Heart right ventricle (tissue), 16 donors: ENCODE measurements around the gene ZCCHC24. TPM values are rescaled to one million over a fixed set of nuclear protein-coding genes. Genes with fewer than 3 reads are reported as not detected.
A peak's percentile ranks its signal among the peaks of the same experiment; 100 is the strongest.

ENCODE experiments used
- ATAC-seq, 8 donors: fragments of 200-7000 bp; cut with Tn5 transposase; one replicate each; pipeline ENCODE4 v1.9.1; 2020; ENCODE audit warnings: mild to moderate bottlenecking in 8 of 8, moderate library complexity in 8 of 8, moderate number of reproducible peaks in 1 of 8
- DNase-seq, 2 donors: peaks; one replicate each; pipeline ENCODE4 v3.0.0-alpha.2; 2020
- H3K27ac ChIP-seq, 10 donors: fragments of 200-600 bp; sonication (generic) in 2 of 10; one replicate each; pipeline versions ENCODE4 v1.5.0 to v1.8.0; 2020 to 2022; ENCODE audit warnings: mild to moderate bottlenecking in 3 of 10
- H3K27me3 ChIP-seq, 7 donors: fragments of 200-600 bp; one replicate each; pipeline ENCODE4 v1.8.0; 2021 to 2022; ENCODE audit warnings: mild to moderate bottlenecking in 2 of 7
- H3K36me3 ChIP-seq, 9 donors: fragments of 200-600 bp; sonication (generic) in 1 of 9; one replicate each; pipeline versions ENCODE4 v1.5.0 to v1.8.0; 2020 to 2022; ENCODE audit warnings: mild to moderate bottlenecking in 2 of 9
- H3K4me1 ChIP-seq, 9 donors: fragments of 200-600 bp; sonication (generic) in 1 of 9; one replicate each; pipeline versions ENCODE4 v1.5.0 to v1.8.0; 2020 to 2022; ENCODE audit warnings: mild to moderate bottlenecking in 4 of 9
- H3K4me3 ChIP-seq, 10 donors: fragments of 200-600 bp; sonication (generic) in 2 of 10; one replicate each; pipeline versions ENCODE4 v1.5.0 to v1.8.0; 2020 to 2022; ENCODE audit warnings: mild to moderate bottlenecking in 7 of 10, moderate library complexity in 2 of 10
- H3K9me3 ChIP-seq, 11 donors: fragments of 200-600 bp in 10 of 11; sonication (generic) in 2 of 11; one replicate each; pipeline versions ENCODE4 v1.5.0 to v1.8.0; 2013 to 2022; ENCODE audit warnings: mild to moderate bottlenecking in 2 of 11, control low read depth in 1 of 11, moderate library complexity in 1 of 11
- WGBS, 2 donors: extraction: QIAGEN DNeasy Blood & Tissue Kit; methylation state at CpG; one replicate each; pipeline ENCODE4 v1.1.7; 2013; ENCODE audit warnings: inconsistent platforms in 1 of 2; 5-methylcytosine and 5-hydroxymethylcytosine counted together
- intact Hi-C, 10 donors: fragments of 100-400 bp; cut with DNase I; formaldehyde crosslinking; loops; one replicate each; pipeline versions ENCODE4 v1.11.1 to v1.14.2; 2022
- polyA plus RNA-seq, 2 donors: library from polyadenylated mRNA; stranded (reverse); fragments of 200-250 nt; gene quantifications; one replicate each; pipeline ENCODE4 v1.2.3, GENCODE V29; 2013
- total RNA-seq, 10 donors: library from RNA; stranded (reverse); fragmentation: NEBNext Ultra II Directional in 3 of 10; extraction: Animal tissue kit (Norgen Biotek cat#: 25700) in 3 of 10; gene quantifications; one replicate each; pipeline versions ENCODE4 v1.2.1 to v1.2.4, GENCODE V29; 2021 to 2023
- TF ChIP-seq, protein P1 (sequence below), 9 donors: fragments of 200-600 bp; sonication (generic) in 2 of 9; IDR thresholded peaks; one replicate each; pipeline versions ENCODE4 v1.5.0 to v1.8.0; 2021 to 2022; ENCODE audit warnings: antibody characterized with exemption in 9 of 9, mild to moderate bottlenecking in 5 of 9, moderate library complexity in 1 of 9
- donor health status: Arrhythmogenic right ventricular cardiomyopathy.
- donor health status: ischemic (EF 13 %, LVEDD 7.1; RV severe dilation, severe dysfunction).
- donor health status: healthy with polysubstance abuse.
- donor health status: DM: no; HTN: yes; CAD: no.
- donor health status: DM: no; HTN: no; CAD: no.
- donor health status: ischemic (EF 25% LVEDD 6.9; RV normal size, moderate dysfunction).
- donor health status: ischemic (EF 25% LVEDD 5.7; RV mildly dilated, moderate dysfunction).
- donor health status: healthy.
- donor health status: DM: yes; HTN: yes; CAD: no.
- donor health status: Ischemic cardiomyopathy.
- donor health status: ischemic (EF 35%, LVEDD 5.7; RV mildly dilated, moderate dysfunction).
- donor health status: nonischemic (EF 11% LVEDD 7.7; RV severe dilation, severe dysfunction).
- donor health status: DM: yes; HTN: yes; CAD: no.
- donor health status: PGD.
- donor health status: ischemic (EF 29% LVEDD 5.4; RV normal size, mild dysfunction).
- donor health status: nonischemic (EF 23%, LVEDD 6.1; RV moderate dilation, normal function).

Gene ZCCHC24
- total and polyA plus RNA-seq, 12 donors: 19.3 to 59.0 (median 45.9) TPM

DNA sequence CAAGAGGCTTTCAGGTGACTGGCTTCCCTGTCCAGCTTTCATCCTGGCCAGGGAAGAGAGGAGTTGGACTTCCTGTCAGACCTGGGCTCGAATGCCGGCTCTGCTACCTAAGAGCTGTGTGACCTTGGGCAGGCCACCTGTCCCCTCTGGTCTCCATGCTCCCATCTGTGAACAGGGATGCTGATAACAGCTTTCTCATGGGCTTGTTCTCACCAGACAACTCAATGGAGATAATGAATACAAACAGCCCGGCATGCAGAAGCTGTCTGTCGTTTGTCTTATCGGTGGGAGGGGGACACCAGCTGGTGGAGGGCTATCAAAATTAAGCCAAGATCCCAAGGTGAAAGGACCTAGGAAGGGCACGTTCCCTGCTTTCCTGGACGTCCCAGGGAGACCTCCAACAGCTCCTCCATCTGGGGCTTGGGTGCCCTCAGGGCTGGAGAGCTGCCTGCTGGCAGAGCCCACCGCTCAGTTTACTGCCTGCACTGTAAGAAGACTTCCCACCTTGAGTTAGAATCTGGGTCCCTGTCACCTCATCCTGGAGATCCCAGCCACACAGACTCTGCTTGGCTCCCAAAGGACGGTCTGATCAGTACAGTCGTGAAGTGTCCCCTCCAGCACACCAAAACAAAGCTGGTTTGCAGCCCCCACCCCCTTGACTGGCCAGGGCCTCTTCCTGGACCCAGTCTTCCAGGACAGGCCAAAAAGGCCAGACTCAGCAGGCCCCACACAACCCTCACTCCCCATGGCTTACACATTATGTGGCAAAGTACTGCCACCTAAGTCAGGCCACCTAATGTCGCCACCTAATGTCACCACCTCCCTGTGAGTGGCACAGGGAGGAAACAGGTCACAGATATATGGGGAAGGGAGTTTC lies 57.2 kb downstream of the ZCCHC24 start:
- TF ChIP-seq, protein P1, sequence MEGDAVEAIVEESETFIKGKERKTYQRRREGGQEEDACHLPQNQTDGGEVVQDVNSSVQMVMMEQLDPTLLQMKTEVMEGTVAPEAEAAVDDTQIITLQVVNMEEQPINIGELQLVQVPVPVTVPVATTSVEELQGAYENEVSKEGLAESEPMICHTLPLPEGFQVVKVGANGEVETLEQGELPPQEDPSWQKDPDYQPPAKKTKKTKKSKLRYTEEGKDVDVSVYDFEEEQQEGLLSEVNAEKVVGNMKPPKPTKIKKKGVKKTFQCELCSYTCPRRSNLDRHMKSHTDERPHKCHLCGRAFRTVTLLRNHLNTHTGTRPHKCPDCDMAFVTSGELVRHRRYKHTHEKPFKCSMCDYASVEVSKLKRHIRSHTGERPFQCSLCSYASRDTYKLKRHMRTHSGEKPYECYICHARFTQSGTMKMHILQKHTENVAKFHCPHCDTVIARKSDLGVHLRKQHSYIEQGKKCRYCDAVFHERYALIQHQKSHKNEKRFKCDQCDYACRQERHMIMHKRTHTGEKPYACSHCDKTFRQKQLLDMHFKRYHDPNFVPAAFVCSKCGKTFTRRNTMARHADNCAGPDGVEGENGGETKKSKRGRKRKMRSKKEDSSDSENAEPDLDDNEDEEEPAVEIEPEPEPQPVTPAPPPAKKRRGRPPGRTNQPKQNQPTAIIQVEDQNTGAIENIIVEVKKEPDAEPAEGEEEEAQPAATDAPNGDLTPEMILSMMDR (IDR thresholded peaks at IDR 0.05): no peak
- no peaks in the 10 kb centered on the region for H3K27me3 ChIP-seq
- DNase-seq (peak in 1 of 2 donors; percentile 6), ATAC-seq (peak in 1 of 8 donors; percentile 1)
- intact Hi-C loops: loop anchor here in 1 of 10 donors (5.0 kb wide), 1 partner anchor 64 kb away; no protein-coding TSS in a partner anchor
- H3K4me1 ChIP-seq: peaks cover 7 to 53% (median 35%) of the 10 kb centered on the region in 9 donors
- no peaks in the 10 kb centered on the region for H3K9me3 ChIP-seq
- WGBS, 2 donors: 57 to 71% methylated on average over 11 of the region's 11 CpGs
- H3K27ac ChIP-seq: peak overlapping the region in 5 of 10 donors; percentile 12 to 50 (median 43)
- peaks cover 0 to 78% (median 19%) of the 10 kb centered on the region in 9 donors for H3K36me3 ChIP-seq
- H3K4me3 ChIP-seq: no peak overlapping the region

DNA sequence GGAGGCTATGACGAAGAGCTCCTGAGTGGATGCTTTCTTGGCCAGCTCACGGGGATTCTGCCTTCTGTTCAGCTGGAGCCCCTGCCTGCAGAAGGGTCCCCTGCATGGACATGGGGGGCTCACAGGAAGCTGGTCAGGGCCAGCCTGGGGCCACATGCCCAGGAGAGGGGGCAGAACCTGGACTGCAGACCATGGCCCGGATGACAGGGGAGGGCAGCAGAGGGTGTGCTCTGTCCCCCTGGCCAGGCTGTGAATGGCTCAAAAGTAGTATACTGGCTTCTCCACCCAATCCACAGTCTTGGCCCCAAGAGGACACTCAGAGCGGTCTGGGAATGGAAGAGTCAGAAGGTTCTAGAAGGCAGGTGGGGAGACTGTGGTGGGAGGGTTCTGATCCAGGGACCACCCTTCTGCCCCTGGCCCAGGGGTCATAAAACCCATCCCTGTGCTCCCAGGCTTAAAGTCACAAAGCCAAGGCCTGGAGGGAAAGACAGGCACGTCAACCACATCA lies 57.9 kb downstream of the ZCCHC24 start:
- Histone ChIP-seq H3K4me1 (peaks cover 7 to 52% (median 36%) of the 10 kb centered on the region in 9 donors), H3K27ac (peak overlapping the region in 2 of 10 donors; percentile 12 to 44), H3K27me3 (no peaks in the 10 kb centered on the region), H3K4me3 (no peak overlapping the region), H3K9me3 (no peaks in the 10 kb centered on the region), H3K36me3 (peaks cover 0 to 76% (median 12%) of the 10 kb centered on the region in 9 donors)
- DNase-seq: peak in 1 of 2 donors; percentile 2
- no peak for ATAC-seq
- intact Hi-C loops: loop anchor here in 1 of 10 donors (5.0 kb wide), 1 partner anchor 65 kb away; no protein-coding TSS in a partner anchor
- TF ChIP-seq, protein P1 (IDR thresholded peaks at IDR 0.05): no peak
- WGBS, 2 donors: 77% methylated on average over 5 of the region's 5 CpGs

DNA sequence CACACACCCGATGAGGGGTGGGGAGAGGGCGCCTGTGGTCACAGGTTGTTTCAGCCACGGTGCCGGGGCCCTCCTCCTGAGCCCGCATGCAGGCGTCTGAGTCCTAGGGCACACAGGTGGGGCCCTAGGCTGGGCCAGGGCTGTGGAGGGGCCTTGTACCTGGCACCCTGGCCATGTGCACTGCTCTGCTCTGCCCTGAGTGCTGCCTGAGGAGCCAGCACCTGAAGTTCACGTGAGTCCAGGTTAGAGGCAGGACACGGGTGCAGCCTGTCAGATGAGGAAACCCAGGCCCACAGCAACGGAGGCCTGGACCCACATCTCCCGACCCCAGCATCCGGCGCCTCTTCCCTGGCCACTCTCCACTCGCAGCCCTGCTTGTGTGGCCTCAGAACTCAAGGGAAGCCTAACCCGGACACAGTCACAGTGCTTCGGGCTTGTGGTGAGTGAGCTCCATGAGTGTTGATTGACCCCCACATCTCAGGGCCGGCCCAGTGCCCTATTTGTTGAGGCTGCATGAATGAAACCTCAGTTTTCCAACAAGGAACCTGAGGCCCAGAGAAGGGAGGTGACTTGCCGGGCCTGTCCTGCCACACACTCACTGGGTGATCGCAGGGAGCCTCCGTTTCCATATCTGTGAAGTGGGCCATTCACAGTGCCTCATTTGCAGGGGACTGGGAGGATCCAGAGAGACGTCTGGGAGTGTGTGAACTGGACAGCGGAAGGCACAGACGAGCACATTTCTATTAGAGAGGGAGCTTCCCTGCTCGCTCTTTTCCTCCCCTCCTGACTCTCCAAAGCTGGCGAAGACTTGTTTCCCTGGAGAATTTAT lies 58.6 kb downstream of the ZCCHC24 start:
- TF ChIP-seq, protein P1 (IDR thresholded peaks at IDR 0.05): no peak
- ATAC-seq (peak in 1 of 8 donors; percentile 12), DNase-seq (no peak)
- intact Hi-C loops: loop anchor here in 1 of 10 donors (5.0 kb wide), 1 partner anchor 65 kb away; no protein-coding TSS in a partner anchor
- H3K4me3 ChIP-seq: no peak overlapping the region
- H3K27me3 ChIP-seq: no peaks in the 10 kb centered on the region
- H3K27ac ChIP-seq: peak overlapping the region in 2 of 10 donors; percentile 12 to 44
- H3K4me1 ChIP-seq: peaks cover 11 to 52% (median 39%) of the 10 kb centered on the region in 9 donors
- WGBS, 2 donors: 78 to 81% methylated on average over 24 of the region's 24 CpGs
- H3K9me3 ChIP-seq: no peaks in the 10 kb centered on the region
- H3K36me3 ChIP-seq: peaks cover 0 to 73% (median 12%) of the 10 kb centered on the region in 9 donors
